ENCODE measurements around the gene AFMID.
A peak's percentile ranks its signal among the peaks of the same experiment; 100 is the strongest.

Gene AFMID

GRCh38 chr17:78202666-78203065 is 15.5 kb downstream of the AFMID start:
- DNase-seq (ENCODE audit: low read depth) = no peak
- TF ChIP-seq, protein P1, sequence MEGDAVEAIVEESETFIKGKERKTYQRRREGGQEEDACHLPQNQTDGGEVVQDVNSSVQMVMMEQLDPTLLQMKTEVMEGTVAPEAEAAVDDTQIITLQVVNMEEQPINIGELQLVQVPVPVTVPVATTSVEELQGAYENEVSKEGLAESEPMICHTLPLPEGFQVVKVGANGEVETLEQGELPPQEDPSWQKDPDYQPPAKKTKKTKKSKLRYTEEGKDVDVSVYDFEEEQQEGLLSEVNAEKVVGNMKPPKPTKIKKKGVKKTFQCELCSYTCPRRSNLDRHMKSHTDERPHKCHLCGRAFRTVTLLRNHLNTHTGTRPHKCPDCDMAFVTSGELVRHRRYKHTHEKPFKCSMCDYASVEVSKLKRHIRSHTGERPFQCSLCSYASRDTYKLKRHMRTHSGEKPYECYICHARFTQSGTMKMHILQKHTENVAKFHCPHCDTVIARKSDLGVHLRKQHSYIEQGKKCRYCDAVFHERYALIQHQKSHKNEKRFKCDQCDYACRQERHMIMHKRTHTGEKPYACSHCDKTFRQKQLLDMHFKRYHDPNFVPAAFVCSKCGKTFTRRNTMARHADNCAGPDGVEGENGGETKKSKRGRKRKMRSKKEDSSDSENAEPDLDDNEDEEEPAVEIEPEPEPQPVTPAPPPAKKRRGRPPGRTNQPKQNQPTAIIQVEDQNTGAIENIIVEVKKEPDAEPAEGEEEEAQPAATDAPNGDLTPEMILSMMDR (IDR thresholded peaks at IDR 0.05; ENCODE audit: insufficient read depth, low read depth, low read length, missing control alignments) = no peak
- H3K4me3 ChIP-seq (ENCODE audit: low read length) = no peak overlapping the region

GRCh38 chr17:78204387-78205123 is 17.4 kb downstream of the AFMID start:
- H3K4me3 ChIP-seq (ENCODE audit: low read length) = no peak overlapping the region
- TF ChIP-seq, protein P1 (IDR thresholded peaks at IDR 0.05; ENCODE audit: insufficient read depth, low read depth, low read length, missing control alignments) = no peak
- no peak for DNase-seq (ENCODE audit: low read depth)

GRCh38 chr17:78205124-78205775 is 18.1 kb downstream of the AFMID start:
- DNase-seq (ENCODE audit: low read depth) = no peak
- H3K4me3 ChIP-seq (ENCODE audit: low read length) = no peak overlapping the region
- TF ChIP-seq, protein P1 (IDR thresholded peaks at IDR 0.05; ENCODE audit: insufficient read depth, low read depth, low read length, missing control alignments) = no peak

DNA sequence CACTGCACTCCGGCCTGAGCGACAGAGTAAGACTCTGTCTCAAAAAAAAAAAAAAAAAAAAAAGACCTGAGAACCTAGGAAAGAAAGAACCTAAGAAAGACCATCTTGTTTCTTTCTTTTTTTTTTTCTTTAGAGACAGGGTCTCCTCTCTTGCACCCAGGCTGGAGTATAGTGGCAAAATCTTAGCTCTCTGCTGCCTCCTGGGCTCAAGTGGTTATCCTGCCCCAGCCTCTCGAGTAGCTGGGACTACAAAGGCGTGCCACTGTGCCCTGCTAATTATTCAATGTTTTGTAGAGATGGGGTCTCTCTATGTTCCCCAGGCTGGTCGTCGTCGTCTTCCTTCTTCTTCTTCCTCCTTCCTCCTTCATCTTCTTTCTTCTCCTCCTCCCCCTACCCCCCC is 19.1 kb downstream of the AFMID start:
- DNase-seq (ENCODE audit: low read depth) = no peak
- H3K4me3 ChIP-seq (ENCODE audit: low read length) = no peak overlapping the region
- TF ChIP-seq, protein P1 (IDR thresholded peaks at IDR 0.05; ENCODE audit: insufficient read depth, low read depth, low read length, missing control alignments) = peak; percentile 9

GRCh38 chr17:78208486-78208885 is 21.3 kb downstream of the AFMID start:
- DNase-seq (ENCODE audit: low read depth) = no peak
- TF ChIP-seq, protein P1 (IDR thresholded peaks at IDR 0.05; ENCODE audit: insufficient read depth, low read depth, low read length, missing control alignments) = no peak
- no peak overlapping the region for H3K4me3 ChIP-seq (ENCODE audit: low read length)

GRCh38 chr17:78210111-78210510 is 22.9 kb downstream of the AFMID start:
- no peak overlapping the region for H3K4me3 ChIP-seq (ENCODE audit: low read length)
- TF ChIP-seq, protein P1 (IDR thresholded peaks at IDR 0.05; ENCODE audit: insufficient read depth, low read depth, low read length, missing control alignments) = no peak
- DNase-seq (ENCODE audit: low read depth) = no peak
